Sciatic nerve (tissue), 2 donors: ENCODE results near the gene KIAA0825. TPM values are rescaled to one million over a fixed set of nuclear protein-coding genes. Genes with fewer than 3 reads are reported as not detected.

ENCODE experiments used
- ATAC-seq: fragments of 200-7000 bp; cut with Tn5 transposase; one replicate; pipeline ENCODE4 v1.9.1; 2020; ENCODE audit warnings: mild to moderate bottlenecking, moderate library complexity
- DNase-seq: peaks from one replicate; pipeline ENCODE4 v3.0.0-alpha.2; 2020; ENCODE audit warnings: low spot score
- intact Hi-C: fragments of 100-400 bp; cut with DNase I; formaldehyde crosslinking; loops from one replicate; pipeline ENCODE4 v1.14.2; 2022
- total RNA-seq: library from RNA; stranded (reverse); fragmentation: NEBNext Ultra II Directional; extraction: Animal tissue kit (Norgen Biotek cat#: 25700); gene quantifications from one replicate; pipeline ENCODE4 v1.2.1, GENCODE V29; 2021
- donor health status: DM: no; HTN: no; CAD: no.
- donor health status: DM: no; HTN: no; CAD: no.

The KIAA0825 gene
- total RNA-seq, 1 donor from 2014 or later = 5.6 TPM

DNA sequence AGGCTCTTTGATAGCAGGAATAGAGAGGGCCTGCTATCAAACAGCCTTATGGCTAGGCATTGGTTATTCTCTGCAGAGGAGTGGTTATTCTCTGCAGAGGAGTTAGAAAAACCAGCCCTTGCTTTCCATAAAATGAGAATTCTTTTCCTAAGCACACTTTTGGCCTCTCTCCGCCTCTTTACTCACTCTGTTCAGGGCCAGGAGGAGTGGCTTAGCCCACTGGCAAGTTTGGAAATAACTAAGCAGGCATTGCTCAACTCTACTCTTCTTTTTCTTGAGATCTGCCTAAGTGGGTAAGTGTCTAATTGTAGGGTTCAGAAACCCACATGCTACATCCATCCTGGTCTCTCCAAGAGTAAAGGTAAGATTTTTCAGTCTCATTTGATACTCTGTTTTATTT lies 341.7 kb downstream of the KIAA0825 start:
- DNase-seq (no peak), ATAC-seq (no peak)
- intact Hi-C loops = no loop called here

DNA sequence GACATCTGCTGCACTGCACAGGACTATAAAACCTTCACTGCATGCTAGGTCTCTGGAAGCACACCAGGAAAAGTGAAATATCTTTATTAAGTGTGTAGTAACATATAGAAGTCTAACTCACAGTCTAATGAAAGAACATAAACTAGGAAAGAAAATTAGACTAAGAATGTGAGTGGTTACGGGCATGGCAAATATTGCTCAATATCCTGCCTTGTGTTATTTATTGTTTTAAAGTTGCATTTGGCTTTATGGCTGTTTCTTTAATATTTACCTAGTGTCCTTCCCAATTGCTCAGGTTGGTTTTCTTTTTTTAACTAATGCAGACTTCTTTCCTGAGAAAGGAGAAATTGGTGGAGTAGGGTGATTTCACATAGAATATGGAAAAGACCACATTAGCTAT lies 342.4 kb downstream of the KIAA0825 start:
- DNase-seq (no peak), ATAC-seq (no peak)
- intact Hi-C loops = no loop called here

- ATAC-seq = no peak
Measured at GRCh38 chr5:94274707-94275106, 343.7 kb downstream of the KIAA0825 start.

GRCh38 chr5:94268226-94268625 lies 350.2 kb downstream of the KIAA0825 start:
- intact Hi-C loops = no loop called here
- ATAC-seq (no peak), DNase-seq (no peak)

More at GRCh38 chr5:94274707-94275106, 343.7 kb downstream of the KIAA0825 start:
- intact Hi-C loops = no loop called here
- no peak for DNase-seq

DNA sequence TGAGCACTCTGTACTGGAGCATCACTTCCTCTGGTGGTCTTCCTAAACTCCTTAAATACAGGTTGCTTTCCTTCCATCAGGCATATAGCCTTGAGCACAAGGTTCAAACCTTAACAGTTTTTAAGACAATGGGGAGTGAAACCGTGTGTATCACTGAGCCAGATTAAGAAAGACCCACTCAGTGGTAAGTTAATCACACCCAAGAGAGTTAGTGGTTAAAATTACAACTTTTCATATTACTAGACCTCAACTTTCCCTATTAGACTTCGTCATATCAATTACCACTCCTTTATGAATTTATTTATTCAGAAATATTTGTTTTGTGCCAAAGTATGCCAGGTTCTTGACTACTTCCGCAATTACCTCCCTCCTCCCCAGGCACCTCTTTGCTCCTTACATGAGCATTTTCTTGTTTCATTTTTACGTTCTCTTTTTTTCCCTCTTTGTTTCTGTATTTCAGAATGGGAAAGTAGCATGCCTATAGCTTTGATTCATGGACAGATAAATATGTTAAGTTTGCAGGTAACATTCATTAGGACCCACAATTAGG lies 351.0 kb downstream of the KIAA0825 start:
- ATAC-seq (no peak), DNase-seq (no peak)
- intact Hi-C loops = no loop called here

- ATAC-seq (no peak), DNase-seq (no peak)
- intact Hi-C loops = no loop called here
Measured at GRCh38 chr5:94266170-94266569, 352.2 kb downstream of the KIAA0825 start.

GRCh38 chr5:94263068-94263467 lies 355.3 kb downstream of the KIAA0825 start:
- DNase-seq (no peak), ATAC-seq (no peak)
- intact Hi-C loops = no loop called here

- DNase-seq = no peak
- no peak for ATAC-seq
- intact Hi-C loops = no loop called here
Measured at GRCh38 chr5:94260096-94260495, 358.3 kb downstream of the KIAA0825 start.

DNA sequence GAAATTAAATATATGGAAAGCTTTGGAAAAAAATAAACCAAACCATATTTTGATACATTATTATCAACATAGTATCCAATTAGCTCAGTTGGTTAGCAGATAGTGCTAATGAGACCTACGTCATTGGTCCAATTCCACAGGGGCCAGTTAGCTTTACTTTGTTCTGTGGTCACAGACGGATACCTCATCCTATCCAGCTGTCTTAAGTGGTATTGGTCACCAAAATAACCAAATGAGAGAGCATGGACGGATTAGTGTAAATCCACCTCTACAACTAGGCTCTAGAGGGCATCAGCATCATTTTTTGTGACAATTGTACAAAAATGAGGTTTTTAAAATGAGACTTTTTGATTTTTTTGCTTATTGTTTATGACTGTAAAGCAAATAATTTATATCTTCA lies 364.2 kb downstream of the KIAA0825 start:
- intact Hi-C loops = no loop called here
- DNase-seq = no peak
- no peak for ATAC-seq

DNA sequence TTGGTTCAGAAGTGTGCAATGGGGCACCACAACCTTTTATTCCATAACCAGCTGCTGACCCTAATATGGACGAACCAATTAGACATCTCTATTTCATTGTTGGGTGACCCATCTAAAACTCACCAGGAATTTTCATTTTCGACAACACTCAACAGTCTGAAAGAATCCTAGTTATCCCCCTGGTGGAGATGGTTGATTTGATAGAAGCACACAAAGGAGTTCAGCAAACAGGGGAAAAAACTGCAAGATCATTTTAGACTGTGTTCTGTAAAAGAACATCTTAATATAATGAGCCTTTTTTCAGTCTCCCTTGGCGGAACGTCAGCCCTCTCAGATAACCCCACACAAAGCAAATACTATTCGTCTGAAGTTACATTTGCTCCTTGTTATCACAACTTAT lies 367.4 kb downstream of the KIAA0825 start:
- DNase-seq = no peak
- intact Hi-C loops = no loop called here
- ATAC-seq = no peak

DNA sequence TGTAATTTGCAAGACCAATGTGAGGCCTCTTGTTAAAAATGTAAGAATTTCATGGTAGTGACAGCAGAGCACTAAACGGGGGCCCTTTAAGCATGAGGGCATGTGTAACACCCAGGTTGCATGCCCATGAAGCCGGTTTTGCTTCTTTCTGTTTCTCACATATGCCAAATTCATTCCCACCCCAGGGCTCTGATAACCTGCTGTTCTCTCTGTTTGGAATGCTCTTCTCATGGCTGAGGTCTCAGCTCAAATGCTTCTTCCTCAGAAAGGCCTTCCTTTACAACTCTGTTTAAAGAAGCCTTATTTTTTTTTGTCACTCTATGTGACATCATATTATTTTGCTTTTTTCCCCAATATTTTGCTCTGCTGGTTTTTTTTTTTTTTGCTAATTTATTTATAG lies 369.0 kb downstream of the KIAA0825 start:
- ATAC-seq = no peak
- intact Hi-C loops = no loop called here
- DNase-seq = no peak

DNA sequence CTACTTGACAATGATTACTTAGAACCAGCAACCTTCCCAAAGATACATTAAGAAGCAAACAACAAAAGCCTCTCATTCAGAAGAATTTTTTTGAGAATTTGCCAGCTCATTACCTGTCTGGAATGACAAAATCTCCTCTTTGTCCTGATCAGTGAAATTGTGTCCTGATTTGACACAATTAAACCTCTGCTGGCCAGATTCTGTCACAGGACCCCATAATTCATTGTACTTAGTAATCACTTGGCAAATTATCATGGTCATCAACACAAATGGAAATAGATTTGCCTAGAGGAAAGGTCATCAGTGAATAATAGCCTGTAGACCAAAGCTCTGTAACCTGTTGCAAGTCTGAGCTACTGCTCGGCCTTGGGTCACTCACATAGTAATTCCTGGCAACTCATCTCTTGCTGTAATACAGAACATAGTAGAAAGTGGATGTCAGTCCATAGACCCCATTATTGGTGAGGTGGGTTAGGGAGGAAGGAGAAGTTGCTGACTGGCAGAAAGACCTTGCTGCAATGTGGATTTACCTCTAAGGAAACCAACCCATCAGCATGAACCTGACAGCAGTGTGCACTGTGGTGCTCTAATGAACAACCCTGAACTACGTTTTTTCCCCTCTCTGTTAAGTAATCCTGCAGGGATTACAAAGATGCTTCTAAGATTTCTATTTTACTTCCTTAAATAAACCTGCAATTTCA lies 370.1 kb downstream of the KIAA0825 start:
- DNase-seq (no peak), ATAC-seq (no peak)
- intact Hi-C loops = no loop called here

- no peak for ATAC-seq
- intact Hi-C loops = no loop called here
Measured at GRCh38 chr5:94245608-94246007, 372.8 kb downstream of the KIAA0825 start.

GRCh38 chr5:94244921-94245320 lies 373.5 kb downstream of the KIAA0825 start:
- ATAC-seq (no peak), DNase-seq (no peak)
- intact Hi-C loops = no loop called here

More at GRCh38 chr5:94245608-94246007, 372.8 kb downstream of the KIAA0825 start:
- no peak for DNase-seq

- ATAC-seq = no peak
- intact Hi-C loops = no loop called here
- no peak for DNase-seq
Measured at GRCh38 chr5:94243612-94244011, 374.8 kb downstream of the KIAA0825 start.

- intact Hi-C loops = no loop called here
- DNase-seq (no peak), ATAC-seq (peak; percentile 78)
Measured at GRCh38 chr5:94240993-94241651, 377.3 kb downstream of the KIAA0825 start.

GRCh38 chr5:94240596-94240992 lies 377.8 kb downstream of the KIAA0825 start:
- intact Hi-C loops = no loop called here
- ATAC-seq (no peak), DNase-seq (no peak)

GRCh38 chr5:94240134-94240533 lies 378.3 kb downstream of the KIAA0825 start:
- DNase-seq (no peak), ATAC-seq (no peak)

GRCh38 chr5:94239266-94239665 lies 379.1 kb downstream of the KIAA0825 start:
- intact Hi-C loops = no loop called here
- no peak for DNase-seq
- no peak for ATAC-seq

More at GRCh38 chr5:94240134-94240533, 378.3 kb downstream of the KIAA0825 start:
- intact Hi-C loops = no loop called here

DNA sequence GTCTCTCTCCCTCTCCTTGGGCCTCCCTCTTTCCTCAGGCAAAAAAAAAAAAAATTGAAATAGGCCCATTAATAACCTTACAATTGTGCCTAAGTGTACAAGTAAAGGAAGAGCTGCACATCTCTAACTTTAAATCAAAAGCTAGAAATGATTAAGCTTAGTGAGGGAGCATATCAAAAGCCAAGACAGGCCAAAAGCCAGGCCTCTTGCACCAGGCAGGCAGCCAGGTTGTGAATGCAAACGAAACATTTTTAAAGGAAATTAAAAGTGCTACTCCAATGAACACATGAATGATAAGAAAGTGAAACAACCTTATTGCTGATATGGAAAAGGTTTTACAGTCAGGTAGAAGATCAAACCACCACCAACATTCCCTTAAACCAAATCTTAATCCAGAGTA lies 383.4 kb downstream of the KIAA0825 start:
- no peak for ATAC-seq
- intact Hi-C loops = no loop called here
- DNase-seq = no peak
